ENCODE measurements around the gene XPO6. TPM values are rescaled to one million over a fixed set of nuclear protein-coding genes. Genes with fewer than 3 reads are reported as not detected.
A peak's percentile ranks its signal among the peaks of the same experiment; 100 is the strongest.

Gene XPO6
- polyA plus RNA-seq, 1 of the 3 experiments (the other 2 are of a cell fraction), result 97.1 TPM

DNA sequence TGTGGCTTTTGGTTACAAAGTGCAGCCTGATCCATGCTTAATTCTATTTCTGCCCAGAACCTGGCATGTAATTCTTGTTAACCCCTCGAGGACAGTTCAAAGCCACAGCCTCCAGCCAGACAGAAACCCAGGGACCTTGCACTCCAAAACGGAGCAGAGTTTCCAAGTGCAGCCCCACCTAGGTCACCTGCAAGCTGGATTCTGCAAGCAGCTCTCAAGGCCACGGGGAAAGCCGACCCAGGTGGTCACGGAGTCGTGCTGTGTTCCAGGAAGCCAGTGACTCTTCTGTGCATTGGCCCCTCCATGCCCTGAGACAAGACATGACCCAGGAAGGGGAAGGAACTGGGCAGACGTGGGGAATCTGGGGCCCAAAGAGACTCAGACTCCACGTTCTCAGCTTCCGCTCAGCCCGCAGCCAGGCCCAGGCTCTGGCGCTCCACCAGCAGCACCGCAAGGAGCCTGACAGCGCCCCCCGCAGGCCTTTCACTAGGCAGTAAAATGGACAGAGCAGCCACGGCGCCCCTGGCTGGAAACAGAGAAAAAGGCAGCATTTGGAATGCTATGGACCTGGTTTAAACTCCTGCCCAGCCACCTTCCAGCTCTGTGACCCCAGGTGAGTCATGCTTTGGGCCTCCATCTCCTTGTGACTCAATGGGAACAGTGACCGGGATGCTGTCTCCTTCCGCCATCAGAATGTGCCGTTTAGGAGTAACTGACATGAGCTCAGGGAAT is 121.0 kb downstream of the XPO6 start:
- Histone ChIP-seq H3K4me3 (ENCODE audit: low read depth in 2 of 2, low read length in 1 of 2) (no peak overlapping the region), H3K27me3 (ENCODE audit: insufficient read depth) (no peaks in the 10 kb centered on the region), H3K36me3 (replicated peaks in 1 of 2; ENCODE audit: control insufficient read depth in 1 of 2, insufficient read depth in 2 of 2, low read length in 1 of 2) (no peaks in the 10 kb centered on the region), H3K27ac (ENCODE audit: low read depth in 2 of 2, low read length in 1 of 2) (no peak overlapping the region), H3K9me3 (no peaks in the 10 kb centered on the region), H3K4me1 (ENCODE audit: control insufficient read depth in 1 of 2, insufficient read depth in 2 of 2, low read depth in 1 of 2, low read length in 1 of 2) (no peaks in the 10 kb centered on the region; a peak in 1 of 4 replicates), H3F3A (replicated peaks; ENCODE audit: insufficient read depth) (no peaks in the 10 kb centered on the region), H3K4me2 (no peak overlapping the region), H3K9ac (no peak overlapping the region), H3K79me2 (ENCODE audit: insufficient read depth) (no peaks in the 10 kb centered on the region), H3K9me2 (no peaks in the 10 kb centered on the region), H2AFZ (ENCODE audit: low read depth) (no peak overlapping the region), H4K20me1 (ENCODE audit: insufficient read depth) (no peaks in the 10 kb centered on the region)
- DNase-seq, result peak; percentile 48
- WGBS (ENCODE audit: low lambda C conversion rate), result 88% methylated on average over 13 of the region's 19 CpGs
- CTCF ChIA-PET, result interaction anchor here (0.8 to 1.2 kb wide), 5 partner anchors 10 to 451 kb away, joined by 3 to 6 read pairs (median 3); no protein-coding TSS in a partner anchor
- TF ChIP-seq NRF1 (IDR thresholded peaks at IDR 0.05; ENCODE audit: low read depth, low read length) (no peak), POLR2AphosphoS5 (IDR thresholded peaks at IDR 0.05; ENCODE audit: low read depth, low read length) (no peak), FOXJ3 (CRISPR knock-in tag; IDR thresholded peaks at IDR 0.05) (no peak), EP300 (IDR thresholded peaks at IDR 0.05; ENCODE audit: borderline replicate concordance in 1 of 2, low read depth in 1 of 2, low read length in 1 of 2) (no peak), CHD2 (IDR thresholded peaks at IDR 0.05; ENCODE audit: low read length, partially characterized antibody) (no peak), RFX5 (IDR thresholded peaks at IDR 0.05; ENCODE audit: low read length) (no peak), SMC3 (IDR thresholded peaks at IDR 0.05; ENCODE audit: low read depth, low read length) (no peak), YY1 (IDR thresholded peaks at IDR 0.05; ENCODE audit: low read depth) (no peak), FOSL2 (IDR thresholded peaks at IDR 0.05; ENCODE audit: borderline replicate concordance, low read depth) (peak; percentile 38; the same call in 1 of the 2 replicates), FOXM1 (IDR thresholded peaks at IDR 0.05; ENCODE audit: low read depth) (no peak)
- TF ChIP-seq, protein P1, sequence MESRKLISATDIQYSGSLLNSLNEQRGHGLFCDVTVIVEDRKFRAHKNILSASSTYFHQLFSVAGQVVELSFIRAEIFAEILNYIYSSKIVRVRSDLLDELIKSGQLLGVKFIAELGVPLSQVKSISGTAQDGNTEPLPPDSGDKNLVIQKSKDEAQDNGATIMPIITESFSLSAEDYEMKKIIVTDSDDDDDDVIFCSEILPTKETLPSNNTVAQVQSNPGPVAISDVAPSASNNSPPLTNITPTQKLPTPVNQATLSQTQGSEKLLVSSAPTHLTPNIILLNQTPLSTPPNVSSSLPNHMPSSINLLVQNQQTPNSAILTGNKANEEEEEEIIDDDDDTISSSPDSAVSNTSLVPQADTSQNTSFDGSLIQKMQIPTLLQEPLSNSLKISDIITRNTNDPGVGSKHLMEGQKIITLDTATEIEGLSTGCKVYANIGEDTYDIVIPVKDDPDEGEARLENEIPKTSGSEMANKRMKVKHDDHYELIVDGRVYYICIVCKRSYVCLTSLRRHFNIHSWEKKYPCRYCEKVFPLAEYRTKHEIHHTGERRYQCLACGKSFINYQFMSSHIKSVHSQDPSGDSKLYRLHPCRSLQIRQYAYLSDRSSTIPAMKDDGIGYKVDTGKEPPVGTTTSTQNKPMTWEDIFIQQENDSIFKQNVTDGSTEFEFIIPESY (IDR thresholded peaks at IDR 0.05; ENCODE audit: borderline replicate concordance, low read depth), result no peak
- TF ChIP-seq, protein P2, sequence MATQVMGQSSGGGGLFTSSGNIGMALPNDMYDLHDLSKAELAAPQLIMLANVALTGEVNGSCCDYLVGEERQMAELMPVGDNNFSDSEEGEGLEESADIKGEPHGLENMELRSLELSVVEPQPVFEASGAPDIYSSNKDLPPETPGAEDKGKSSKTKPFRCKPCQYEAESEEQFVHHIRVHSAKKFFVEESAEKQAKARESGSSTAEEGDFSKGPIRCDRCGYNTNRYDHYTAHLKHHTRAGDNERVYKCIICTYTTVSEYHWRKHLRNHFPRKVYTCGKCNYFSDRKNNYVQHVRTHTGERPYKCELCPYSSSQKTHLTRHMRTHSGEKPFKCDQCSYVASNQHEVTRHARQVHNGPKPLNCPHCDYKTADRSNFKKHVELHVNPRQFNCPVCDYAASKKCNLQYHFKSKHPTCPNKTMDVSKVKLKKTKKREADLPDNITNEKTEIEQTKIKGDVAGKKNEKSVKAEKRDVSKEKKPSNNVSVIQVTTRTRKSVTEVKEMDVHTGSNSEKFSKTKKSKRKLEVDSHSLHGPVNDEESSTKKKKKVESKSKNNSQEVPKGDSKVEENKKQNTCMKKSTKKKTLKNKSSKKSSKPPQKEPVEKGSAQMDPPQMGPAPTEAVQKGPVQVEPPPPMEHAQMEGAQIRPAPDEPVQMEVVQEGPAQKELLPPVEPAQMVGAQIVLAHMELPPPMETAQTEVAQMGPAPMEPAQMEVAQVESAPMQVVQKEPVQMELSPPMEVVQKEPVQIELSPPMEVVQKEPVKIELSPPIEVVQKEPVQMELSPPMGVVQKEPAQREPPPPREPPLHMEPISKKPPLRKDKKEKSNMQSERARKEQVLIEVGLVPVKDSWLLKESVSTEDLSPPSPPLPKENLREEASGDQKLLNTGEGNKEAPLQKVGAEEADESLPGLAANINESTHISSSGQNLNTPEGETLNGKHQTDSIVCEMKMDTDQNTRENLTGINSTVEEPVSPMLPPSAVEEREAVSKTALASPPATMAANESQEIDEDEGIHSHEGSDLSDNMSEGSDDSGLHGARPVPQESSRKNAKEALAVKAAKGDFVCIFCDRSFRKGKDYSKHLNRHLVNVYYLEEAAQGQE (IDR thresholded peaks at IDR 0.05; ENCODE audit: low read depth, low read length), result no peak
- TF ChIP-seq, protein P3, sequence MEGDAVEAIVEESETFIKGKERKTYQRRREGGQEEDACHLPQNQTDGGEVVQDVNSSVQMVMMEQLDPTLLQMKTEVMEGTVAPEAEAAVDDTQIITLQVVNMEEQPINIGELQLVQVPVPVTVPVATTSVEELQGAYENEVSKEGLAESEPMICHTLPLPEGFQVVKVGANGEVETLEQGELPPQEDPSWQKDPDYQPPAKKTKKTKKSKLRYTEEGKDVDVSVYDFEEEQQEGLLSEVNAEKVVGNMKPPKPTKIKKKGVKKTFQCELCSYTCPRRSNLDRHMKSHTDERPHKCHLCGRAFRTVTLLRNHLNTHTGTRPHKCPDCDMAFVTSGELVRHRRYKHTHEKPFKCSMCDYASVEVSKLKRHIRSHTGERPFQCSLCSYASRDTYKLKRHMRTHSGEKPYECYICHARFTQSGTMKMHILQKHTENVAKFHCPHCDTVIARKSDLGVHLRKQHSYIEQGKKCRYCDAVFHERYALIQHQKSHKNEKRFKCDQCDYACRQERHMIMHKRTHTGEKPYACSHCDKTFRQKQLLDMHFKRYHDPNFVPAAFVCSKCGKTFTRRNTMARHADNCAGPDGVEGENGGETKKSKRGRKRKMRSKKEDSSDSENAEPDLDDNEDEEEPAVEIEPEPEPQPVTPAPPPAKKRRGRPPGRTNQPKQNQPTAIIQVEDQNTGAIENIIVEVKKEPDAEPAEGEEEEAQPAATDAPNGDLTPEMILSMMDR (IDR thresholded peaks at IDR 0.05), result peak; percentile 56
- TF ChIP-seq, protein P4, sequence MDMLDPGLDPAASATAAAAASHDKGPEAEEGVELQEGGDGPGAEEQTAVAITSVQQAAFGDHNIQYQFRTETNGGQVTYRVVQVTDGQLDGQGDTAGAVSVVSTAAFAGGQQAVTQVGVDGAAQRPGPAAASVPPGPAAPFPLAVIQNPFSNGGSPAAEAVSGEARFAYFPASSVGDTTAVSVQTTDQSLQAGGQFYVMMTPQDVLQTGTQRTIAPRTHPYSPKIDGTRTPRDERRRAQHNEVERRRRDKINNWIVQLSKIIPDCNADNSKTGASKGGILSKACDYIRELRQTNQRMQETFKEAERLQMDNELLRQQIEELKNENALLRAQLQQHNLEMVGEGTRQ (IDR thresholded peaks at IDR 0.05; ENCODE audit: borderline replicate concordance, low read depth, low read length), result no peak
- TF ChIP-seq, protein P5, sequence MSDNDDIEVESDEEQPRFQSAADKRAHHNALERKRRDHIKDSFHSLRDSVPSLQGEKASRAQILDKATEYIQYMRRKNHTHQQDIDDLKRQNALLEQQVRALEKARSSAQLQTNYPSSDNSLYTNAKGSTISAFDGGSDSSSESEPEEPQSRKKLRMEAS (IDR thresholded peaks at IDR 0.05; ENCODE audit: low read depth), result no peak
- TF ChIP-seq, protein P6, sequence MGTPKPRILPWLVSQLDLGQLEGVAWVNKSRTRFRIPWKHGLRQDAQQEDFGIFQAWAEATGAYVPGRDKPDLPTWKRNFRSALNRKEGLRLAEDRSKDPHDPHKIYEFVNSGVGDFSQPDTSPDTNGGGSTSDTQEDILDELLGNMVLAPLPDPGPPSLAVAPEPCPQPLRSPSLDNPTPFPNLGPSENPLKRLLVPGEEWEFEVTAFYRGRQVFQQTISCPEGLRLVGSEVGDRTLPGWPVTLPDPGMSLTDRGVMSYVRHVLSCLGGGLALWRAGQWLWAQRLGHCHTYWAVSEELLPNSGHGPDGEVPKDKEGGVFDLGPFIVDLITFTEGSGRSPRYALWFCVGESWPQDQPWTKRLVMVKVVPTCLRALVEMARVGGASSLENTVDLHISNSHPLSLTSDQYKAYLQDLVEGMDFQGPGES (IDR thresholded peaks at IDR 0.05; ENCODE audit: low read depth, low read length), result no peak
- POLR2A ChIA-PET, result no interaction called here
